ENCODE results near the gene KRT6A.

DNA sequence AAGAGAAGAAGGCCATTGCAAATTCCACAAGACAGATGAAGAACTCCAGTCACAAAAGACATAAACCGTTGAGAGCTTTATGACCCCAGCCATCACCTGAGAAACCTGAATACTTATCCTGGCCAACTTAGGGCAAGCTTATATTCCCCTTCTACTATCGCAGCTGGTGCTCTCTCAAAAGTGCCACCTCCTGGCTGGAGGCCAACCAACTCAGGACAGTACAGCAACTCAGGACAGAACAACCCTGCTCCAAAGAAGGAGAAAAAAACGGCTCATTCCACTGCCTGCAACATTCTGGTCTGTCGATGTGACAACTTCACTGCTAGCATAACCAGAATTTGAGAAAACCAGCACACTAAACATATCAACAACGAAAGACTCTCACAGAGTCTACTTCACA, 31.4 kb downstream of the KRT6A start:
- TF ChIP-seq, protein P1, sequence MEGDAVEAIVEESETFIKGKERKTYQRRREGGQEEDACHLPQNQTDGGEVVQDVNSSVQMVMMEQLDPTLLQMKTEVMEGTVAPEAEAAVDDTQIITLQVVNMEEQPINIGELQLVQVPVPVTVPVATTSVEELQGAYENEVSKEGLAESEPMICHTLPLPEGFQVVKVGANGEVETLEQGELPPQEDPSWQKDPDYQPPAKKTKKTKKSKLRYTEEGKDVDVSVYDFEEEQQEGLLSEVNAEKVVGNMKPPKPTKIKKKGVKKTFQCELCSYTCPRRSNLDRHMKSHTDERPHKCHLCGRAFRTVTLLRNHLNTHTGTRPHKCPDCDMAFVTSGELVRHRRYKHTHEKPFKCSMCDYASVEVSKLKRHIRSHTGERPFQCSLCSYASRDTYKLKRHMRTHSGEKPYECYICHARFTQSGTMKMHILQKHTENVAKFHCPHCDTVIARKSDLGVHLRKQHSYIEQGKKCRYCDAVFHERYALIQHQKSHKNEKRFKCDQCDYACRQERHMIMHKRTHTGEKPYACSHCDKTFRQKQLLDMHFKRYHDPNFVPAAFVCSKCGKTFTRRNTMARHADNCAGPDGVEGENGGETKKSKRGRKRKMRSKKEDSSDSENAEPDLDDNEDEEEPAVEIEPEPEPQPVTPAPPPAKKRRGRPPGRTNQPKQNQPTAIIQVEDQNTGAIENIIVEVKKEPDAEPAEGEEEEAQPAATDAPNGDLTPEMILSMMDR (IDR thresholded peaks at IDR 0.05), result no peak
- no peak for TF ChIP-seq POLR2A (IDR thresholded peaks at IDR 0.05)

Measured in esophagus squamous epithelium (tissue), 4 donors.